A549 (cell line): ENCODE results near the gene SLC6A18. TPM values are rescaled to one million over a fixed set of nuclear protein-coding genes. Genes with fewer than 3 reads are reported as not detected.

Experiments
- ATAC-seq, 2 experiments: fragments of 200-7000 bp in 1 of 2; fragments of >200 bp in 1 of 2; cut with Nextera tagmentation in 1 of 2; cut with Tn5 transposase in 1 of 2; 3 replicates each; pipeline versions ENCODE4 v1.8.0 to v1.9.1; 2018 to 2020; ENCODE audit warnings: mild to moderate bottlenecking in 1 of 2, moderate library complexity in 1 of 2
- CTCF ChIA-PET: fragments of 300-600 bp; sonication (Branson Sonifier 250); formaldehyde crosslinking; extraction: SDS; loops from one replicate; lab custom pipeline; 2021; ENCODE audit warnings: antibody characterized with exemption, inconsistent platforms; lab: Yijun Ruan, JAX
- POLR2A ChIA-PET: fragments of 350-600 bp; formaldehyde crosslinking; extraction: SDS; loops from one replicate; lab custom pipeline; 2021; ENCODE audit warnings: antibody characterized with exemption, inconsistent platforms; lab: Yijun Ruan, JAX
- DNase-seq, 2 experiments: peaks; one replicate each; pipeline versions ENCODE4 v3.0.0 to v3.0.0-alpha.2; 2011 to 2016; ENCODE audit warnings: low read depth in 1 of 2, low spot score in 1 of 2
- FAIRE-seq: peaks from 2 replicates; lab custom pipeline; 2011; peaks lifted over from hg19 to GRCh38; lab: Jason Lieb, UNC
- H3K27ac ChIP-seq, 2 experiments: fragments of >200 bp; sonication (Bioruptor Twin); formaldehyde crosslinking; 3 replicates each; pipeline ENCODE4 v1.5.1; 2016 to 2017
- H3K4me1 ChIP-seq: fragments of >200 bp; sonication (Bioruptor Twin); formaldehyde crosslinking; 3 replicates; pipeline ENCODE4 v1.6.1; 2016
- H3K4me2 ChIP-seq: fragments of >200 bp; sonication (Bioruptor Twin); formaldehyde crosslinking; 3 replicates; pipeline ENCODE4 v1.6.1; 2016
- H3K4me3 ChIP-seq: fragments of >200 bp; sonication (Bioruptor Twin); formaldehyde crosslinking; 3 replicates; pipeline ENCODE4 v1.5.1; 2016
- H3K9me3 ChIP-seq: fragments of >200 bp; sonication (Bioruptor Twin); formaldehyde crosslinking; 3 replicates; pipeline ENCODE4 v1.6.1; 2016
- ATOH8 ChIP-seq: fragments of 250-450 bp; sonication (Bioruptor Pico); IDR thresholded peaks from 2 replicates; pipeline ENCODE4 v1.5.0; 2020; ENCODE audit warnings: low read depth, mild to moderate bottlenecking, moderate library complexity
- BCL3 ChIP-seq: fragments of >200 bp; sonication (Bioruptor Twin); formaldehyde crosslinking; IDR thresholded peaks from 3 replicates; pipeline ENCODE4 v1.6.1; 2016
- BHLHE40 ChIP-seq: IDR thresholded peaks from 2 replicates; pipeline ENCODE4 v1.6.1; 2012; ENCODE audit warnings: low read depth, low read length, inconsistent platforms
- CBX8 ChIP-seq: fragments of 200-600 bp; sonication (generic); IDR thresholded peaks from 2 replicates; pipeline ENCODE4 v1.6.1; 2016
- CEBPB ChIP-seq, 2 experiments: fragments of >200 bp in 1 of 2; sonication (Bioruptor Twin) in 1 of 2; formaldehyde crosslinking in 1 of 2; IDR thresholded peaks; 2 replicates each; pipeline ENCODE4 v1.6.1; 2012 to 2016
- CTCF ChIP-seq: fragments of >200 bp; sonication (Bioruptor Twin); formaldehyde crosslinking; IDR thresholded peaks from 3 replicates; pipeline ENCODE4 v1.5.1; 2016
- FOXS1 ChIP-seq: fragments of 250-450 bp; sonication (Bioruptor Pico); IDR thresholded peaks from 2 replicates; pipeline ENCODE4 v1.5.0; 2020; ENCODE audit warnings: mild to moderate bottlenecking, moderate library complexity
- HES2 ChIP-seq: fragments of >200 bp; sonication (Bioruptor Twin); formaldehyde crosslinking; IDR thresholded peaks from 2 replicates; pipeline ENCODE4 v1.6.1; 2016
- HMGXB4 ChIP-seq: fragments of 250-450 bp; sonication (Bioruptor Pico); IDR thresholded peaks from 2 replicates; pipeline ENCODE4 v1.5.0; 2021; ENCODE audit warnings: mild to moderate bottlenecking, moderate library complexity, borderline replicate concordance
- JUN ChIP-seq, 2 experiments: fragments of >200 bp; sonication (Bioruptor Twin); formaldehyde crosslinking; IDR thresholded peaks; 2 replicates in 1 of 2; 3 replicates in 1 of 2; pipeline ENCODE4 v1.6.1; 2016 to 2017
- KDM1A ChIP-seq: fragments of 200-600 bp; sonication (generic); IDR thresholded peaks from 2 replicates; pipeline ENCODE4 v1.6.1; 2016; ENCODE audit warnings: low read depth, mild to moderate bottlenecking
- MAX ChIP-seq: IDR thresholded peaks from 2 replicates; pipeline ENCODE4 v1.6.1; 2012
- MAZ ChIP-seq: fragments of 150-350 bp; IDR thresholded peaks from 2 replicates; pipeline ENCODE4 v1.6.1; 2014; ENCODE audit warnings: antibody characterized with exemption, low read depth, low read length, borderline replicate concordance
- NFE2L2 ChIP-seq: fragments of 150-350 bp; conservative IDR thresholded peaks from 2 replicates; pipeline ENCODE4 v1.6.1; 2014; ENCODE audit warnings: low read length
- PBX3 ChIP-seq: IDR thresholded peaks from 2 replicates; pipeline ENCODE4 v1.6.1; 2012
- PHF8 ChIP-seq: fragments of 200-600 bp; sonication (generic); IDR thresholded peaks from 2 replicates; pipeline ENCODE4 v1.6.1; 2016; ENCODE audit warnings: low read depth, mild to moderate bottlenecking, antibody characterized with exemption, moderate library complexity, borderline replicate concordance
- RCOR1 ChIP-seq: fragments of 150-350 bp; IDR thresholded peaks from 2 replicates; pipeline ENCODE4 v1.6.1; 2014; ENCODE audit warnings: antibody characterized with exemption, low read length, low read depth
- RNF2 ChIP-seq: fragments of 200-600 bp; sonication (generic); IDR thresholded peaks from 2 replicates; pipeline ENCODE4 v1.6.1; 2016; ENCODE audit warnings: low read depth, mild to moderate bottlenecking, antibody characterized with exemption, moderate library complexity, borderline replicate concordance
- SREBF2 ChIP-seq: fragments of 450-650 bp; IDR thresholded peaks from 2 replicates; pipeline ENCODE4 v1.6.1; 2014; ENCODE audit warnings: mild to moderate bottlenecking, moderate library complexity
- TP53 ChIP-seq: fragments of 250-450 bp; sonication (Bioruptor Pico); IDR thresholded peaks from 2 replicates; pipeline ENCODE4 v1.5.0; 2021; ENCODE audit warnings: mild to moderate bottlenecking, moderate library complexity
- ZC3H11A ChIP-seq: fragments of 450-650 bp; IDR thresholded peaks from 2 replicates; pipeline ENCODE4 v1.6.1; 2014; ENCODE audit warnings: antibody characterized with exemption, mild to moderate bottlenecking
- ZSCAN20 ChIP-seq: fragments of 250-450 bp; sonication (Bioruptor Pico); IDR thresholded peaks from 2 replicates; pipeline ENCODE4 v1.8.0; 2022; ENCODE audit warnings: mild to moderate bottlenecking, moderate library complexity
- WGBS: methylation state at CpG from one replicate; pipeline ENCODE4 v1.1.6; 2017; ENCODE audit errors: missing lambda C conversion rate; 5-methylcytosine and 5-hydroxymethylcytosine counted together
- polyA plus RNA-seq, 4 experiments: library from polyadenylated mRNA; depleted of rRNA in 3 of 4; stranded (reverse); fragments of >200 nt; fragmentation: RNase III in 1 of 4; extraction: RNeasy Plus Mini Kit Qiagen cat#74134 plus additional on column Dnase treatment in 1 of 4; gene quantifications; 2 replicates in 3 of 4; 3 replicates in 1 of 4; pipeline ENCODE4 v1.2.3, GENCODE V29; 2011 to 2017

SLC6A18 gene
- polyA plus RNA-seq, 2 of the 4 experiments (the other 2 are of a cell fraction), result not detected

GRCh38 chr5:1210832-1211251 lies 14.3 kb upstream of the SLC6A18 start:
- POLR2A ChIA-PET, result no interaction called here
- H3K9me3 ChIP-seq, result no peaks in the 10 kb centered on the region
- no peak overlapping the region for H3K4me2 ChIP-seq
- no peak for DNase-seq
- WGBS, result 68% methylated on average over 8 of the region's 21 CpGs
- no peak for ATAC-seq
- CTCF ChIA-PET, result no interaction called here
- H3K27ac ChIP-seq, result no peak overlapping the region
- H3K4me1 ChIP-seq, result no peaks in the 10 kb centered on the region
- no peak for TF ChIP-seq PBX3
- no peak for TF ChIP-seq RNF2
- TF ChIP-seq BHLHE40, result no peak
- no peak for TF ChIP-seq CBX8
- no peak for TF ChIP-seq KDM1A
- TF ChIP-seq ZC3H11A, result no peak
- no peak for TF ChIP-seq MAX
- no peak for TF ChIP-seq CTCF
- TF ChIP-seq PHF8, result no peak
- TF ChIP-seq MAZ, result no peak
- TF ChIP-seq HES2, result no peak
- no peak for TF ChIP-seq ATOH8 (CRISPR knock-in tag)
- no peak for TF ChIP-seq JUN (IDR thresholded peaks at IDR 0.05)
- no peak for TF ChIP-seq NFE2L2
- TF ChIP-seq FOXS1 (CRISPR knock-in tag), result no peak
- no peak for FAIRE-seq
- no peak overlapping the region for H3K4me3 ChIP-seq

- no peak for FAIRE-seq
- POLR2A ChIA-PET, result no interaction called here
Measured at GRCh38 chr5:1211701-1212100, 13.5 kb upstream of the SLC6A18 start.

More at GRCh38 chr5:1211701-1212100, 13.5 kb upstream of the SLC6A18 start:
- Histone ChIP-seq H3K9me3 (no peaks in the 10 kb centered on the region), H3K4me3 (no peak overlapping the region), H3K4me1 (no peaks in the 10 kb centered on the region), H3K4me2 (no peak overlapping the region), H3K27ac (no peak overlapping the region)
- TF ChIP-seq ZSCAN20 (CRISPR knock-in tag) (no peak), MAZ (no peak), HMGXB4 (no peak), FOXS1 (CRISPR knock-in tag) (no peak), RCOR1 (no peak), BCL3 (no peak), TP53 (CRISPR knock-in tag) (no peak), JUN (IDR thresholded peaks at IDR 0.05) (no peak), CEBPB (IDR thresholded peaks at IDR 0.05) (no peak), SREBF2 (no peak)
- ATAC-seq, result no peak
- 67% methylated on average over 9 of the region's 9 CpGs for WGBS
- DNase-seq, result no peak
- CTCF ChIA-PET, result no interaction called here
